GM19438 (cell line): ENCODE results near the gene GPC6.

Experiments used
- ATAC-seq: cut with Tn5 transposase; IDR thresholded peaks from one replicate; pipeline ENCODE4 v1.9.1; 2021; ENCODE audit warnings: low read depth; ENCODE audit not compliant: unreplicated experiment

The GPC6 gene

DNA sequence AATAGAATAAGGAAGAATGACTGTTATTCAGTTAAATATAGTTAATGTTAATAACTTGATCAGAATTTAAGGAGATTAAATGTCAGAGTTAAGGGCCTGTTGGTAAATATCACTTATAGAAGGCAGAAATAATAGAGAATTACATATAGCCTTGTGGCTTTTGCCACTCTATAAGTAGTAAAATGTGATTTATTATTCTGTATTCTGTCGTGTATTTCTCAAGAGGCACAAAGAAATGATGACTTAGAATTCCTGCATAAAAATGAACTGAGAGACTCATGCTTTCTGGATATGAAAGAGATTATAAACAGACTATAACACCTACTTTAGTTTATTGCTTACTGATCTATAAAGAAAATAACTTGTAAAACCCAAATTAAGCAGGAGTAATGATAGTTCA, 40.1 kb downstream of the GPC6 start:
- no peak for ATAC-seq

DNA sequence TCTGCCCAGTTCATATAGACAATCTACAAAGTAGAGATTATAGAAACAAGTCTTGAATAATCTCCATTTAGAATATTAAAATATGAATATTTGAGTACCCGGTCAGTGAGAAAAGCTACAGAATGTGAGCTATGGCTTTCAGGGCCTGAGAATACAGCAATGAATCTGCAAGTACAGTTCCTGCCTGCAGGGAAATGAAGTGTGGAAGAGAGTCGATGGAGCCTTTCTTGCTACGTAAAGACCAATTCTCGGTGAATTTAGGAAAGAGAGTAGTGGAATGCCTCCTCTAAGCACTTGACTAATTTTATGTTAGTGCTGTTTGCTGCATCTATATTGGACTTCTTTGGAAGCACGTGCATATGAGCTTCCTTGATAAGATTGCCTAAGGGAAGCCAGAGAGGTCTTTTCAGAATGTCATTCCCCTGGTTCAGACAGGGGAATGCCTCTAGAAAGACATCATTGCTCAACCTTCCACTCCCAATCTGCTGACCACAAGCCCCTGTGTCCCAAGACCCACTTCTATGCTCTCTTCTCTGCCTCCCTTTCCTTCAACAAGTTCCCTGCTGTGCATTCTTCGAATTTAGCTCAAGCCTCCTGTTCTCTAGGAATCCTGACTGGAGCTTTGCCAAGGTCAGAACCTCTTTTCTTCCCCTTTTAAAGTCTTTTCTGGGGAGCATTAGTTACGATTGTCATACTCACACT, 41.9 kb downstream of the GPC6 start:
- no peak for ATAC-seq

DNA sequence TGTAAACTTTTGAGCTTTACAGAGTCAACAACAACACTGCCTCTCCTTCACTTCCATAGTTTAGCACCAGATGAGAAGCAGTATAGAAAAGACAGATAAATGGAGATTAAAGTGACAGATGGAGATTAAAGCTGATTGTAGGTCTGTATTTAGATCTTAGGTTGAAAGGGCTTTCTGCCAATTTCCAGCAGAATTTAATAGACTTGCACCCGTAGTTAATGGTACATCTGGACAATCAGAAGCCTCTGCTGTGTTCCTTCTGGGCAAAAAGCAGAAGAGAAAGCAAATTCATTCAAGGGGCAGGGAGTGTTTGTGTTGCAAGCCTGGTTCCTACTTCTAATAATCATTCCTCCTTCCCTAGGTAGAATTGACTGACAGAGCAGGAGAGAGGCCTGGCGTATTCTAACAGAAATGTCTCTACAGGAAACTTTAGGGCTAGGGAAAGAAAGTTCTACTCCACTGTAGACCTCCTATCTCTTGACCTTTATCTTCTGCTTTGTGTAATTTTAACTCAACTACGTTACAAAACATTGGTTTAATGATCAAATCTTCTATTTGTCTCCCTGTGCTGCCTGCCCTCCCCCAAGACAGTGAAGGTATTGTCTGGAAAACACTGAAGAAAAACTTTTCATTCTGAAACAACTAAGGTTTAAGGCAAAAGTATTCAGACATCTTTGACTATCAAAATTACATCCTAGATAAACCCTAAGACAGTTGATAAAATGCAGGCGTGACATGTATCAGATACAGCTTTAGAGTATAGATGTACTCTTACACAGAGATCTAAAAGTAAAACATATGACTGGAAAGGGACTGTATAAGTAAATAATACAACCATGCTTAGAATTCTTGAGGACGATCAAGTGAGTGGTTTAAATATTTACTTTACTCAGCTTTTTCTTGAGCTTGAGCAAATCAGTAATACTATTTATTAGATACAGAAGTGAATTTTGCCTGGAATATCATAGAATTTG, 44.4 kb downstream of the GPC6 start:
- no peak for ATAC-seq

DNA sequence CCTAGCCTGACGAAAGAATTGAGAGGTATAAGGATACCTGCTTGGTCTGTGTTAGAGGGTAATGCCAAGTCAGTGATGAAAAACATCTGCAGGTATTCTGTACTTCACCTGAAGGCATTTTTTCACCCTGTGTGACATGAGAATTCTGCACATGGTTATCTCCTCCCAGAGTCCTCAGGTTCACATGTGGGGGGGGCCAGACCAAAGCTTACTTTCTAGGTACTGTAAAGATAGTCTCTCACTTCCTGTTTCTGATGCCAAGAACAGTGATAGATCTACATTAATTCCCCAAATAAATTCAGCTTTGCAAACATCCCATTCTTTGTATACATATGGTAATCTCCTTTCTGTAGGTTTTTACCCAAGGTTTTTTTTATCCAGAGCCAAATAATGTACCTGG, 53.4 kb downstream of the GPC6 start:
- no peak for ATAC-seq

DNA sequence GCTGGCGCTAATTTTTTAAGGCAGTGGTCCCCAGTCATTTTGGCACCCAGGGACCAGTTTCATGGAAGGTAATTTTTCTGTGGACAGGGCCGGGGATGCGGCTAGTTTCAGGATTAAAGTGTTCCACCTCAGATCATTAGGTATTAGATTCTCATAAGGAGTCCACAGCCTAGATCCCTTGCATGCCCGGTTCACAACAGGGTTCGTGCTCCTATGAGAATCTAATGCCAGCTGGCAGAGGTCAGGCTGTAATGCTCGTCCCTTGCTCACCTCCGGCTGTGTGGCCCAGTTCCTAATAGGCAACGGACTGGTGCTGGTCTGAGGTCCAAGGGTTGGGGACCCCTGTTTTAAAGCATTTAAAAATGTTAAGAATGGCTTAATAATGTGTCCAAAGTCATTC, 54.1 kb downstream of the GPC6 start:
- ATAC-seq, result no peak

DNA sequence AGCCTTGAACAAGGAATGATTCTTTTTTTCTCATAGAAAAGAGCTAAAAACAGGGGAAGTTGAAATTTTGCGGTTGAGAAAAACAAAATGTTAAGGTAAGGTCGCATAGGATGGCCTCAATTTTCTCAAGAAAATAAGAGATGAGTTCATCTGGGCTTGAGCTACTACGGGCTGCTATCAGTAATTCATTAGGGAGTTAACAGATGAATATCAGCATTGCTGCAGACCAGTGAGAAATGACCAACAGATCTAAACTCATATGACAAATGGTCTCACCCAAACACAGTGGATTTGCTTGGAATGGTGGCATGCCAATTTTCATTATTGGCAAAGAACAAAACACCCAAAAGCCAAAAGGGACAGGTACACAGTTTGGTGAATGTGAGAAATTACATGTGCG, 56.6 kb downstream of the GPC6 start:
- ATAC-seq, result no peak

DNA sequence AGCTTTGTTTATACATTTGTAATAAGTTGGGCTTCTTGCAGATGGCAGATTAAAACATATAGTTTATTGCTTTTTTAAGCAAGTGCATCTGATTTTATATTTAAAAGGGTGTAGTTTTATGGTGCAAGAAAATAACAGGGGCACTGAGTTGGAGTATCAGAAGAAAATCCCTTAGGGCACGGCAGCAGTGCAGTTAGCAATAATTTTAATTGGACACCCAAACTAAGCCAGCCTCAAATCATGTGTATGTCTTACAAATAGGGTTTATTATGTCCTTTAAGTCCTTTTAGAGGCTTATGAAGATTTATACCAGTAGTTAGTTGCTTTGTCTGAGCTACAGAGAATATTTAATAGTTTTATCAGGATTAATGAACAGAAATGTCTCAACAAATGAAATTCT, 57.5 kb downstream of the GPC6 start:
- no peak for ATAC-seq

DNA sequence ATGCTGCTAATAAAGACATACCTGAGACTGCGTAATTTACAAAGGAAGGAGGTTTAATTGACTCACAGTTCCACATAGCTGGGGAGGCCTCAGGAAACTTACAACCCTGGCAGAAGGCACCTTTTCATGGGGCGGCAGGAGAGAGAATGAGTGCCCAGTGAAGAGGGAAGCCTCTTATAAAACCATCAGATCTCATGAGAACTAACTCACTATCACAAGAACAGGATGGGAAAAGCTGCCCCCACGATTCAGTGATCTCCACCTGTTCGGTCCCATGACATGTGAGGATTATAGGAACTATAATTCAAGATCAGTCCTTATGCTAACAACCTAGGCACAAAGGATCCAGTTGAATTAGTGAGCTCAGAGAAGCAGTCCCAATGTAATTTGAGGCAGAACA, 59.4 kb downstream of the GPC6 start:
- no peak for ATAC-seq

DNA sequence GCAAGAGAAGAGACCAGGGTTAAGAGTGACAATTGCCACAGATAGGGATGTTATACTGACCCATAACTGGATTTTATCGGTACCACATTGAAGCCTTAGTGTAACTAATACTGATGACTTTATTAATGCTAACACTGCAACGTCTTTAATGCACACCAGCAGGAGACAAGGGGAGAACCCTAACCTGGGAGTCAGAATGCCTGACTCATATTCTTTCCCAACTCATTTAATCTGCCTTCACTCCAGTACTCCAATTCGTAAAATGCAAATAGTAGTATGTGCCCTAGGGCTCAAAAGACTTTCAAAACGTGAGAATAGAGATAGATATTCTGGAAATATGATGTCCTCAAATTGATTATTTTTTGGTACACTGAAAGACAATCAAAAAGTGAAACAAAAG, 62.4 kb downstream of the GPC6 start:
- no peak for ATAC-seq

DNA sequence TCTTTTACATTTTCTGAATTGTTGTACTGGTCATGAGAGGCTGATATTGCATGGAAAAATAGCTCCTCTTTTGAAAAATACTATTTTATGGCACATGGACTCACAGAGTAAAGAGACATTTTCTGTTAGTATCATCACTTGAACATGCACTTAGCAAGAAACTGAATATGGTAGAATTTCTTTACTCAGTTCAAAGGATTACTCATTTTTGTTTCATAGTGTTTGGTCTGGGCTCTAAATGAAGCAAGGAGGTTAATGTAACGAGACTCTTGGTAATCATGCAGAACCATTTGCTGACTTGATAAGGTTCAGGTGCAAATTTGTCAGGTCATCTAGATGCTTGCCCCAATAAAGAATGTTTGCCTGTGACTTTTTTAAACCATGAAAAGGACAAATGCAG, 63.2 kb downstream of the GPC6 start:
- no peak for ATAC-seq

DNA sequence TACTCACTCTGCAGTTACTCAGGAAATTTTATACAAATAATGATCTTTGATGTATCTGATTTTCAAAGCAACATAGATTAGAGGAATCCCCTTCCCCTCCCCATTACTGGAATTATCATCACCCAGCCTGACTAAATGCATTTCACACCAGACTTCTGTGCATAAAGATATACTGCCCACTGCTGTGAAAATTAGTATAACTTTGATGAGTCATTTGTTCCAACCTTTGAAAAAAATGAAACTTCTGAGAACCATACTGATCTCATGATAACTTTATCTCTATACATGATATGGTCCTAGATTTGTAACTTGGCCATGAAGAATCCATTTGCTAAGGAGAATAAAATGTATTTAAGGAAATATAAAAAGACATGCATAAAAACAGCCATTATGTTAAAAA, 63.9 kb downstream of the GPC6 start:
- ATAC-seq, result no peak

DNA sequence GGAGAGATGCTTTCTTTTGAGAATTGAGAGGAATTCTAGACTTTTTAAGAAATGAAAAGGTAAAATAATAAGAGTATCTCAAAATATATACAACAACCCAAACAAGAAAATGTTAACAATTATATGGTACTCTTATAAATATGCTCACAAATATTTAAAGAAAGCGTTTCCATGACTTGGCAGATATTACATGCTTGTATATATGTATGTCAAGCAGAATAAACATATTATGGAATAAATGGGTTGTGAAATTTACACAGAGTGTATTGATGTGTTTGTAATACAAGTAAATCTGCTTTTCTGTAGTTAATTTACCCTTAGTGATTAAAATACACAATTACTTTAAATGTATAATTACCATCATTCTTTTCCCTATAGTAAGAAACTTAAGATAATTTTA, 65.8 kb downstream of the GPC6 start:
- ATAC-seq, result no peak

DNA sequence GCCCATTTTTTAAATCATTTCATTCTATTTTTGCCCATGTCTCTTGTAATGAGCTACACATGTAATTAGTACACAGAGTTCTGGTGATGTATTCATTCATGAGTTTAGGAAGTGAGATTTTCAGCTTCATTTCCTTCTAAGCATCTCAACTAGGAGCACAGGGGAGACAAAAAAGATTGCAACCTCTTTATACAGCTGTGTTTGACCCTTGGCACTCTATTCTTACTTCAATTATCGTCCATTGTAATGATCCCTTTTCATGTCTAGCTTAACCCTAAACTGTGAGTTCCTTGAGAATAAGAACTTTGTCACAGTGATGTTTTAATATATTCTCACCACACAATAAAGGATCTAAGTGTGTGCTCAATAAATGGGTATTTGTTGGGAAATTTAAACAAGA, 67.1 kb downstream of the GPC6 start:
- ATAC-seq, result no peak

DNA sequence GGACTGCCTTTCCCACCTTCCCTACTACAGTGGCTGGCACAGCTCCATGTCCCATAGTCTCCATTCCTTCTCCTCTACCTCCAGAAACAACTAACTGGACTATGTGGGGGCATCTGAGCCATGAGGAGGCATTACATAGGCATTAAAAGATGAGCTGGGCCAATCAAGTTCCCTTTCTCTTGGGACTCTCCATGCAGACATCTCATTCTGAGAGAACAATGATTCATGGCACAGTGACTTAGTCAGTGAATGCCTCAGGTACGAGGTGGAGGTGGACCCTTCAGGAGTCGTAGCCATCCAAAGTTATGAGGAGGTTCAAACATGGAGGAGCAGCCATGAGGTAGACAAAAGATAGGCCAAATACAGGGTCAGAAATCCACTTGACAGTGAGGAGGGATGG, 70.0 kb downstream of the GPC6 start:
- no peak for ATAC-seq

DNA sequence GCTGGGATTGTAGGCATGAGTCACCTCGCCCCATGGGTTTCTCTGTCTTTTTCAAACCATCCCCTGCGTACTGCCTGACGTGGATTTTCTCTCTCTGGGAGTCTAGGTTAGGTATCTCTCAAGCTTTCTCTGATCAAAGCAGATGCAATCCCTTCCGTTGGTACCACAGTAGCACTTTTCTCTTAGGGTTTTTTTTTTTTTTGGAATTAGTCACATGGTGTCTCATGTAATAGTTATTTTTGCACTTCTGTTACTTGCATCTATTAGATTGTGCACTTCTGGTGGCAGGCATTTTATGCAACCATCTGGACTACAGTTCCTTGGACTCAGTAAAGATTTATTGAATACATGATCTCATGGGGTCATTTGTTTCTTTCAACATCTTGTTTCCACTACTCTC, 72.1 kb downstream of the GPC6 start:
- ATAC-seq, result no peak

DNA sequence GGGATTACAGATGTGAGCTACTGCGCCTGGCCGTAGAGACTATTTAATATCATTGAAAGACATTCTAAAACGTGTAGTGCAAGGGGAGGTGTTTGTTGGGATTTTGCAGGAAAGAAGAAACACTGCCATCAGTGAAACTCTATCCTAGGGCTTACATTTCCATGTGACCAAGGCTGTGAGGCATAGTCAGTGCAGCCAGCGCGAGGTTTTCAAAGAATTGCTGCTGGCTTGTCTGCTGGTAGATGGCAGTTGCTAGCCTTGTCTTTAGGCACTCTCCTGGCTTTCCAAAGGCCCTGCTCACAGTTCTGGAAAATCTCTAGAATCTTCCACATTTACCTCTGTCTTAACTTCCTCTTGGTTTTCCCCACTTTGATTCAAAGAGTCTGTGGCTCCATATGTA, 77.5 kb downstream of the GPC6 start:
- no peak for ATAC-seq

DNA sequence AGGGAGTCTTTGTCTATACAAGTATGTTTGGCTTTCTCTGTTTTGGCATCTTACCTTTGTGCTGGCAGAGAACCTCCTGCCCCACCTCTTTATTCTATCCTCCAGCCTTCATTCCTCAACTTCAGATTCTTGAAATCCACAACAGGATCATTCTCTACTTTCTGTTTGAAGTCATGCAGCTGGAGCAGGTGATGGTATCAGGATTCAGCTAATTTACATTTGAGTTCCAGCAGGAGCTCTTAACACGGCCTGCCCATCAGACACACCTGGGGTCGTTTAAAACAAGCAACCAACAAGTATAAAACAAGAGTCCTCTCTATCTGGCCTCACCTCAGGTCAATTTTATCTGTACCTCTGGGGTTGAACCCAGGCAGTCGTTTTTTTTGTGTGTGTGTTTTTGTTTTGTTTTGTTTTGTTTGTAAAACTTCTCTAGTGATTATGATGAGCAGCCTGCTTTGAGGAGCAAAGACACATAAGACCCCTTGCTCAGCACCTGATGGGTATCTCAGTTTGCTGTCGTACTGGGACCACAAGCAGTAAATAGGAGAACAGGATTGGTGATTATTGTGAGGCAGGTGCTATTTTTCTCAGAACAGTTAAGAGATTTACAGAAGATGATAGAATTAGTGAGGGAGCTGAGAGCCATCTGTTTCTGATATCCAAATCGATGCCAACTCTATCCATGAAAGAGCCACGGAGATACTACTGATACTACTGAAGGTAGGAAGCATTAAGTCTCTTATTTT, 78.4 kb downstream of the GPC6 start:
- ATAC-seq, result no peak

DNA sequence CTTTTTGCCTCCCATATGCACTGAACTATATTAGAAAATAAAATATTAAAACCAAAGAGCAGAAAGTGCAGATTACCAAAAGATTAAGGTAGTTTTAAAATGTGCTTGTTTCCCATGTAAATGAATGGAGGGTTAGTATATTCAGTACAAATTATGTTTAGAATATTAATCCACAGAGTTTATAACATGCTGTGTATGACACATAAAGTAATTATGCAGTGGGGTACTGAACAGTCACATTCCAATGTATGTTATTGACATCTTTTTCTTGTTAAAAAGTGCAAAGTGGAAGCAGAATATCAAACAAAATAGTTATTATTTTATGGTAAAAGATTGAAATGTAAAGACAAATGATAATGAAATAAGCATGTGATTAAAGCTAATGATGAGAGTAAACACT, 79.3 kb downstream of the GPC6 start:
- ATAC-seq, result no peak

DNA sequence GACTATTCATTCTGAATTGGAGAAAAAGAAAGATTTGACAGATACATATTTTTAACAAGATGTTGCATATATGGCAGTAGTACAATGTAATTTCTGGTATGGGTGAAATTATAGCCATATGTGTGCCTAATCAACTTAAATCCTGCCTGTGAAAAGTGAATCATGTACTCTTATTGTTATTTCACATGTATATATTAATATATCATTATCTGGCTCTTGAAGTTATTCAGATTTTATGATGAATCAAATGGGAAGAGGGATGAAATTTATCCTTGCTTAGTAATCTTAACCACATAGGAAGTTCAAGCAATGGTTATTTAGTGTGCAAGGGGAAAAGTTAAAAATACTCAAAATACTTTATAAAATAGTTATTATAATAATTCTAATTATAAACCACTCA, 80.5 kb downstream of the GPC6 start:
- no peak for ATAC-seq

DNA sequence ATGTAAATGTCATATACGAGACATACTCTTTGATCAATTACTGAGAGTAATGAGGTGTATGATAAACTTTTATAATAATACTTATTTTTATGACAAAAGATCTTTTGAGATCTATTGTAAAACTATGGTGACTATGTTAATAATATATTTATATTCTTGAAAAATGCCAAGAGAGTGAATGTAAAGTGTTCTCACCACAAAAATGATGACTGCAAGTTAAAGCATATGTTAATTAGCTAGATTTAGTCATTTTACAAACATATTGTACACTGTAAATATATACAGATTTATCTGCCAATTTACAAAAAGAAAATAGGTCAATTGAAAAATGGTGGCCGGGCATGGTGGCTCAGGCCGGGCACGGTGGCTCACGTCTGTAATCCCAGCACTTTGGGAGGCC, 81.0 kb downstream of the GPC6 start:
- ATAC-seq, result no peak

DNA sequence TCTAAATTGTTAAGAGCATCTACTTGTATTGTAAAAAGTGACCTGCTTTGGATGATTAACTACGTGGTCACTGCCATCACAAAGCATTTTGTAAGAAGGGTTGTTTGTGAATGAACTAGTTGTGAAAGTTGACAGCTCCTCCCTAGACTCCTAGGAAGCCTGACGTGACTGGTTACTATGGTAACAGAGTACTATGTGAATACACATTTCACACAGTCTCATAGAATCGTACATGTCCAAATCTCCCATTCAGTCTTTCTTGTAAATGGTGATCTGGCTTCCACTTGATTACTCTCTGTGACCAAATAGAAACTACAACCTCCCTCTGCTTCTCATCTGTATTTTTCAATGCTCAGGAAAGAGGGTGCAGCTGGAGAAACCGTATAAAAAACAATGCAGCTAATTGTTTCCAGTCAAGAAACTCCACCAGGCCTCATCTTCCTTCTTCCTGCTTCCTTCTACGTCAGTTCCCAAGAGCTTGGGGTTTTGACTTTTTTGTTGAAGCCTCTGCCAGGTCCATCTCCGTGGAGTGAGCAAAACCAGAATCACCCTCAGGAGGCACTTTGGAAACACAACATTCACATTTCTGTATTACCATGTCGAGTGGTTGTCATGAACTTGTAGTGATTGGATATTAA, 83.4 kb downstream of the GPC6 start:
- ATAC-seq, result no peak
